HEK293 (cell line): ENCODE data around the gene SLC26A4.

Experiments used
- BCL11B ChIP-seq: fragments of 450-650 bp; formaldehyde crosslinking; IDR thresholded peaks from 2 replicates; pipeline ENCODE4 v1.5.1; 2016; ENCODE audit warnings: low read depth, missing biosample characterization, missing genetic modification characterization
- GLIS1 ChIP-seq: fragments of 450-650 bp; formaldehyde crosslinking; IDR thresholded peaks from 2 replicates; pipeline ENCODE4 v1.5.1; 2016; ENCODE audit warnings: missing biosample characterization, missing genetic modification characterization
- KLF1 ChIP-seq: fragments of 450-650 bp; formaldehyde crosslinking; IDR thresholded peaks from 2 replicates; pipeline ENCODE4 v1.5.1; 2016; ENCODE audit warnings: missing biosample characterization, missing genetic modification characterization
- PRDM10 ChIP-seq: fragments of 450-650 bp; formaldehyde crosslinking; IDR thresholded peaks from 2 replicates; pipeline ENCODE4 v1.5.1; 2016; ENCODE audit warnings: missing biosample characterization, missing genetic modification characterization
- ZBTB7A ChIP-seq: fragments of 450-650 bp; formaldehyde crosslinking; IDR thresholded peaks from 2 replicates; pipeline ENCODE4 v1.5.1; 2016; ENCODE audit warnings: low read depth, missing biosample characterization, missing genetic modification characterization
- ZEB2 ChIP-seq: fragments of 450-650 bp; formaldehyde crosslinking; IDR thresholded peaks from 2 replicates; pipeline ENCODE4 v1.5.1; 2016; ENCODE audit warnings: missing biosample characterization, missing genetic modification characterization
- ZFP69B ChIP-seq: fragments of 450-650 bp; formaldehyde crosslinking; IDR thresholded peaks from 2 replicates; pipeline ENCODE4 v1.5.1; 2016; ENCODE audit warnings: missing biosample characterization, missing genetic modification characterization
- ZIC2 ChIP-seq: fragments of 450-650 bp; formaldehyde crosslinking; IDR thresholded peaks from 2 replicates; pipeline ENCODE4 v1.5.1; 2016; ENCODE audit warnings: missing biosample characterization, missing genetic modification characterization
- ZNF211 ChIP-seq: fragments of 450-650 bp; formaldehyde crosslinking; IDR thresholded peaks from 2 replicates; pipeline ENCODE4 v1.5.1; 2016; ENCODE audit warnings: low read depth, missing biosample characterization, missing genetic modification characterization
- ZNF23 ChIP-seq: fragments of 450-650 bp; formaldehyde crosslinking; IDR thresholded peaks from 2 replicates; pipeline ENCODE4 v1.5.1; 2016; ENCODE audit warnings: missing biosample characterization, missing genetic modification characterization, borderline replicate concordance
- ZNF292 ChIP-seq: fragments of 450-650 bp; formaldehyde crosslinking; IDR thresholded peaks from 2 replicates; pipeline ENCODE4 v1.5.1; 2016; ENCODE audit warnings: low read depth, missing biosample characterization, missing genetic modification characterization, borderline replicate concordance
- ZNF311 ChIP-seq: fragments of 450-650 bp; formaldehyde crosslinking; IDR thresholded peaks from 2 replicates; pipeline ENCODE4 v1.5.1; 2017; ENCODE audit warnings: missing biosample characterization, missing genetic modification characterization, borderline replicate concordance
- ZNF394 ChIP-seq: fragments of 450-650 bp; formaldehyde crosslinking; IDR thresholded peaks from 2 replicates; pipeline ENCODE4 v1.5.1; 2016; ENCODE audit warnings: missing biosample characterization, missing genetic modification characterization, mild to moderate bottlenecking, moderate library complexity, borderline replicate concordance
- ZNF416 ChIP-seq: fragments of 450-650 bp; formaldehyde crosslinking; IDR thresholded peaks from 2 replicates; pipeline ENCODE4 v1.5.1; 2016; ENCODE audit warnings: missing biosample characterization, missing genetic modification characterization
- ZNF521 ChIP-seq: fragments of 450-650 bp; formaldehyde crosslinking; IDR thresholded peaks from 2 replicates; pipeline ENCODE4 v1.5.1; 2017; ENCODE audit warnings: missing biosample characterization, mild to moderate bottlenecking, missing genetic modification characterization
- ZNF571 ChIP-seq: fragments of 450-650 bp; formaldehyde crosslinking; IDR thresholded peaks from 2 replicates; pipeline ENCODE4 v1.5.0; 2017; ENCODE audit warnings: missing biosample characterization, missing genetic modification characterization
- ZNF600 ChIP-seq: fragments of 450-650 bp; formaldehyde crosslinking; IDR thresholded peaks from 2 replicates; pipeline ENCODE4 v1.5.1; 2016; ENCODE audit warnings: missing biosample characterization, missing genetic modification characterization
- ZSCAN16 ChIP-seq: fragments of 450-650 bp; formaldehyde crosslinking; IDR thresholded peaks from 2 replicates; pipeline ENCODE4 v1.5.1; 2016; ENCODE audit warnings: missing biosample characterization, missing genetic modification characterization
- ZSCAN30 ChIP-seq: fragments of 450-650 bp; IDR thresholded peaks from 2 replicates; pipeline ENCODE4 v1.5.1; 2018; ENCODE audit warnings: missing biosample characterization, mild to moderate bottlenecking, missing genetic modification characterization, moderate library complexity
- TF ChIP-seq, protein P1 (sequence below): fragments of 450-650 bp; formaldehyde crosslinking; IDR thresholded peaks from 2 replicates; pipeline ENCODE4 v1.5.1; 2016; ENCODE audit warnings: missing biosample characterization, missing genetic modification characterization
- TF ChIP-seq, protein P2 (sequence below): fragments of 450-650 bp; formaldehyde crosslinking; IDR thresholded peaks from 2 replicates; pipeline ENCODE4 v1.5.1; 2016; ENCODE audit warnings: missing biosample characterization, missing genetic modification characterization
- TF ChIP-seq, protein P3 (sequence below): fragments of 450-650 bp; formaldehyde crosslinking; IDR thresholded peaks from 2 replicates; pipeline ENCODE4 v1.5.1; 2016; ENCODE audit warnings: missing biosample characterization, missing genetic modification characterization
- TF ChIP-seq, protein P4 (sequence below): fragments of 450-650 bp; formaldehyde crosslinking; IDR thresholded peaks from 2 replicates; pipeline ENCODE4 v1.5.1; 2016; ENCODE audit warnings: missing biosample characterization, missing genetic modification characterization
- TF ChIP-seq, protein P5 (sequence below): fragments of 450-650 bp; IDR thresholded peaks from 2 replicates; pipeline ENCODE4 v1.5.1; 2018; ENCODE audit warnings: missing biosample characterization, mild to moderate bottlenecking, missing genetic modification characterization
- TF ChIP-seq, protein P6 (sequence below): fragments of 450-650 bp; formaldehyde crosslinking; IDR thresholded peaks from 2 replicates; pipeline ENCODE4 v1.5.1; 2016; ENCODE audit warnings: missing biosample characterization, missing genetic modification characterization

SLC26A4 gene

DNA sequence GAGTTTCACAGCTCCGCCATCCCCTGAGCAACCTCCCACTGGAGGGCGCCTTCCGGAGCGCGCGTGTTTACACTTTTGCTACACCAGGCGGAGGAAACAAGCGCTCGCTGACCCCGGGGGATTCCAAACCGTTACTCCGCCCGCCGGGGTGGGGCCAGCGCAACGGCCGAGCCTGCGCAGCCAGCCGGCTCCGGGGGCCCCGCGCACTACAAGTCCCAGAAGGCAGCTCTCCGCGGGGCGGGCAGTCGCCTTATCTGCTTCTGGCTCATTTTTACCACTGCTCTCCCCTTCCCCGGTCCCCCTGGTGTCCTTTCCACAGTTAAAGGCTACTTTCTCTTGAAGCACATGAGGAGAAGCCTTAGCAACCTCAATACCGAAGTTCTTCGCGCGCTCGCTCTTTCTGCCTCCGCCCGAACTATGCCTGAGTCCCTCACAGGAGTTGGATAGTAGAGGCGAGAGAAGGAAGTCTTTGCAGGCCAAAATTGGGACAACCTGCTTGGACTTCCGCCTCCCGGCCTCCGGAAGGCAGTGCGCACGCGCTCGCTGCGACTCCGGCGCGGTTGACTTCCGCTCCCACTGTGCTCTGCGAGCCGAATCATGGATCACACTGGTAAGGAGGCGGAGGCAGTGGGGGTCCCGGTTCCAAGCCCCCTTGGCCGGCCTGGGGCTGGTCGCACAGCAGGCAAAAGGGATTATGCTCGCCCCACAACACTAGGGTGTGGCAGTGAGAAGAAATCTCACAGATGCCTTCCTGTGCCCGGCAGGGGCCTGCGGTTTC is 83.1 kb downstream of the SLC26A4 start, which contains the start of gene CBLL1 (continued):
- TF ChIP-seq KLF1 (tag by site-specific recombination) (peak; percentile 40; the same call in 1 of the 2 replicates), ZNF23 (tag by site-specific recombination) (no peak), BCL11B (tag by site-specific recombination) (peak; percentile 79; the same call in 1 of the 2 replicates), ZNF600 (peak; percentile 76), ZBTB7A (tag by site-specific recombination) (peak; percentile 53), ZNF571 (no peak), ZNF211 (no peak), ZNF311 (tag by site-specific recombination) (no peak), ZEB2 (peak; percentile 84), ZIC2 (tag by site-specific recombination) (peak; percentile 68), ZNF521 (tag by site-specific recombination) (no peak), ZSCAN16 (peak; percentile 45; the same call in 1 of the 2 replicates), ZFP69B (tag by site-specific recombination) (peak; percentile 74; the same call in 1 of the 2 replicates), PRDM10 (peak; percentile 93), ZNF292 (no peak), ZNF416 (tag by site-specific recombination) (no peak), ZSCAN30 (tag by site-specific recombination) (peak; percentile 68), ZNF394 (tag by site-specific recombination) (peak; percentile 43; the same call in 1 of the 2 replicates), GLIS1 (tag by site-specific recombination) (peak; percentile 74)
- TF ChIP-seq, protein P1, sequence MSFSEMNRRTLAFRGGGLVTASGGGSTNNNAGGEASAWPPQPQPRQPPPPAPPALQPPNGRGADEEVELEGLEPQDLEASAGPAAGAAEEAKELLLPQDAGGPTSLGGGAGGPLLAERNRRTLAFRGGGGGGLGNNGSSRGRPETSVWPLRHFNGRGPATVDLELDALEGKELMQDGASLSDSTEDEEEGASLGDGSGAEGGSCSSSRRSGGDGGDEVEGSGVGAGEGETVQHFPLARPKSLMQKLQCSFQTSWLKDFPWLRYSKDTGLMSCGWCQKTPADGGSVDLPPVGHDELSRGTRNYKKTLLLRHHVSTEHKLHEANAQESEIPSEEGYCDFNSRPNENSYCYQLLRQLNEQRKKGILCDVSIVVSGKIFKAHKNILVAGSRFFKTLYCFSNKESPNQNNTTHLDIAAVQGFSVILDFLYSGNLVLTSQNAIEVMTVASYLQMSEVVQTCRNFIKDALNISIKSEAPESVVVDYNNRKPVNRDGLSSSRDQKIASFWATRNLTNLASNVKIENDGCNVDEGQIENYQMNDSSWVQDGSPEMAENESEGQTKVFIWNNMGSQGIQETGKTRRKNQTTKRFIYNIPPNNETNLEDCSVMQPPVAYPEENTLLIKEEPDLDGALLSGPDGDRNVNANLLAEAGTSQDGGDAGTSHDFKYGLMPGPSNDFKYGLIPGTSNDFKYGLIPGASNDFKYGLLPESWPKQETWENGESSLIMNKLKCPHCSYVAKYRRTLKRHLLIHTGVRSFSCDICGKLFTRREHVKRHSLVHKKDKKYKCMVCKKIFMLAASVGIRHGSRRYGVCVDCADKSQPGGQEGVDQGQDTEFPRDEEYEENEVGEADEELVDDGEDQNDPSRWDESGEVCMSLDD (tag by site-specific recombination), result no peak
- TF ChIP-seq, protein P2, sequence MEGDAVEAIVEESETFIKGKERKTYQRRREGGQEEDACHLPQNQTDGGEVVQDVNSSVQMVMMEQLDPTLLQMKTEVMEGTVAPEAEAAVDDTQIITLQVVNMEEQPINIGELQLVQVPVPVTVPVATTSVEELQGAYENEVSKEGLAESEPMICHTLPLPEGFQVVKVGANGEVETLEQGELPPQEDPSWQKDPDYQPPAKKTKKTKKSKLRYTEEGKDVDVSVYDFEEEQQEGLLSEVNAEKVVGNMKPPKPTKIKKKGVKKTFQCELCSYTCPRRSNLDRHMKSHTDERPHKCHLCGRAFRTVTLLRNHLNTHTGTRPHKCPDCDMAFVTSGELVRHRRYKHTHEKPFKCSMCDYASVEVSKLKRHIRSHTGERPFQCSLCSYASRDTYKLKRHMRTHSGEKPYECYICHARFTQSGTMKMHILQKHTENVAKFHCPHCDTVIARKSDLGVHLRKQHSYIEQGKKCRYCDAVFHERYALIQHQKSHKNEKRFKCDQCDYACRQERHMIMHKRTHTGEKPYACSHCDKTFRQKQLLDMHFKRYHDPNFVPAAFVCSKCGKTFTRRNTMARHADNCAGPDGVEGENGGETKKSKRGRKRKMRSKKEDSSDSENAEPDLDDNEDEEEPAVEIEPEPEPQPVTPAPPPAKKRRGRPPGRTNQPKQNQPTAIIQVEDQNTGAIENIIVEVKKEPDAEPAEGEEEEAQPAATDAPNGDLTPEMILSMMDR (tag by site-specific recombination), result peak; percentile 94
- TF ChIP-seq, protein P3, sequence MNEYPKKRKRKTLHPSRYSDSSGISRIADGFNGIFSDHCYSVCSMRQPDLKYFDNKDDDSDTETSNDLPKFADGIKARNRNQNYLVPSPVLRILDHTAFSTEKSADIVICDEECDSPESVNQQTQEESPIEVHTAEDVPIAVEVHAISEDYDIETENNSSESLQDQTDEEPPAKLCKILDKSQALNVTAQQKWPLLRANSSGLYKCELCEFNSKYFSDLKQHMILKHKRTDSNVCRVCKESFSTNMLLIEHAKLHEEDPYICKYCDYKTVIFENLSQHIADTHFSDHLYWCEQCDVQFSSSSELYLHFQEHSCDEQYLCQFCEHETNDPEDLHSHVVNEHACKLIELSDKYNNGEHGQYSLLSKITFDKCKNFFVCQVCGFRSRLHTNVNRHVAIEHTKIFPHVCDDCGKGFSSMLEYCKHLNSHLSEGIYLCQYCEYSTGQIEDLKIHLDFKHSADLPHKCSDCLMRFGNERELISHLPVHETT (tag by site-specific recombination), result peak; percentile 35; the same call in 1 of the 2 replicates
- TF ChIP-seq, protein P4, sequence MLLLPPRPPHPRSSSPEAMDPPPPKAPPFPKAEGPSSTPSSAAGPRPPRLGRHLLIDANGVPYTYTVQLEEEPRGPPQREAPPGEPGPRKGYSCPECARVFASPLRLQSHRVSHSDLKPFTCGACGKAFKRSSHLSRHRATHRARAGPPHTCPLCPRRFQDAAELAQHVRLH (tag by site-specific recombination), result no peak
- TF ChIP-seq, protein P5, sequence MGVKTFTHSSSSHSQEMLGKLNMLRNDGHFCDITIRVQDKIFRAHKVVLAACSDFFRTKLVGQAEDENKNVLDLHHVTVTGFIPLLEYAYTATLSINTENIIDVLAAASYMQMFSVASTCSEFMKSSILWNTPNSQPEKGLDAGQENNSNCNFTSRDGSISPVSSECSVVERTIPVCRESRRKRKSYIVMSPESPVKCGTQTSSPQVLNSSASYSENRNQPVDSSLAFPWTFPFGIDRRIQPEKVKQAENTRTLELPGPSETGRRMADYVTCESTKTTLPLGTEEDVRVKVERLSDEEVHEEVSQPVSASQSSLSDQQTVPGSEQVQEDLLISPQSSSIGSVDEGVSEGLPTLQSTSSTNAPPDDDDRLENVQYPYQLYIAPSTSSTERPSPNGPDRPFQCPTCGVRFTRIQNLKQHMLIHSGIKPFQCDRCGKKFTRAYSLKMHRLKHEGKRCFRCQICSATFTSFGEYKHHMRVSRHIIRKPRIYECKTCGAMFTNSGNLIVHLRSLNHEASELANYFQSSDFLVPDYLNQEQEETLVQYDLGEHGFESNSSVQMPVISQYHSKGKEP (tag by site-specific recombination), result 0 out of 2 replicates have a peak, but pooled peaks have one; percentile 50
- TF ChIP-seq, protein P6, sequence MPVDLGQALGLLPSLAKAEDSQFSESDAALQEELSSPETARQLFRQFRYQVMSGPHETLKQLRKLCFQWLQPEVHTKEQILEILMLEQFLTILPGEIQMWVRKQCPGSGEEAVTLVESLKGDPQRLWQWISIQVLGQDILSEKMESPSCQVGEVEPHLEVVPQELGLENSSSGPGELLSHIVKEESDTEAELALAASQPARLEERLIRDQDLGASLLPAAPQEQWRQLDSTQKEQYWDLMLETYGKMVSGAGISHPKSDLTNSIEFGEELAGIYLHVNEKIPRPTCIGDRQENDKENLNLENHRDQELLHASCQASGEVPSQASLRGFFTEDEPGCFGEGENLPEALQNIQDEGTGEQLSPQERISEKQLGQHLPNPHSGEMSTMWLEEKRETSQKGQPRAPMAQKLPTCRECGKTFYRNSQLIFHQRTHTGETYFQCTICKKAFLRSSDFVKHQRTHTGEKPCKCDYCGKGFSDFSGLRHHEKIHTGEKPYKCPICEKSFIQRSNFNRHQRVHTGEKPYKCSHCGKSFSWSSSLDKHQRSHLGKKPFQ, result peak; percentile 84
